Stimulated activated CD8-positive, alpha-beta memory T cell treated with anti-CD3 and anti-CD28 coated beads, Interleukin-7, amount 100 ng/mL, for 4 hours (primary cell): ENCODE measurements around the gene RPS6KA6.

Source experiments
- DNase-seq, 2 donors: peaks; one replicate each; pipeline ENCODE4 v3.0.0-alpha.2; 2020; ENCODE audit warnings: low read depth in 2 of 2

Gene RPS6KA6

GRCh38 chrX:84187533-84188319 is at the start of gene RPS6KA6:
TSS of gene RPS6KA6 (minus strand) at chrX:84188199. CDS start at chrX:84187899, 300 bp downstream.
- DNase-seq, result no peak

GRCh38 chrX:84224741-84225140 is 36.7 kb upstream of the RPS6KA6 start:
- DNase-seq, result no peak

DNA sequence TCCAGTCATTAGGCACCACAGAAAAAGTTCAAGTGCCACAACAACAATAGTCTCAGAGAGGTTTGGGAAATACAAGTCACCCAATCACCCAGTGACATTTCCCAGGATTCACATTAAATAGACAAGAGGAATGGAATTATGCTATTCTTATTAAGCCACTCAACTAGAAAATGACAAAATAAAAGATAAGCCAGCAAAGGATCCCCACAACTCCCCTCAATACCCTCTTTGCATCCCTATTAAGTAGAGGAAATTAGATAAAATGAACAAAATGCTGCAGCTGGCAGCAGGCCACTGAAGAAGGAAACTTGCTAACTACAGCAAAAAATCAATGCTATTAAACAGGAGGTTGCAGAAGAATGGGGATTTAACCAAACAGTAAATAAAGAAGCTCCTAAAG is 35.3 kb upstream of the RPS6KA6 start:
- DNase-seq, result no peak

DNA sequence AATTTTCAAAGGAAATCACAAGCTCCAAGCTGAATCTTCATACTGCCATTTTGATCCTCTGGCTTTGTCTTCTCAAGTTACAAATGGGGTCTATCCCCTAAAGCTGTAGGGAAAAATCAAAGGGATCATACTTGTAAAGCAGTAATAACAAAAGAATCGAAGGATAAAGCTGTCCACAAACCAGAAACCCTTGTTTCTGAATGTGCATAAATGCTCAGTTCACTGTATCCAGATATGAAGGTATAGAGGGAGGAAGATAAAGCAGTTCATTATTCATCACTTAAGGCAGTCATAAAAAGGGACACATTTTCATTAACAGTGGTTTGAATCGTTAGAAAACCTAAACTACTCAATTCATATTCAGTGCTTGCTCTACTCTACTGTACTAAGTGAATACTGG is 33.2 kb upstream of the RPS6KA6 start:
- no peak for DNase-seq

DNA sequence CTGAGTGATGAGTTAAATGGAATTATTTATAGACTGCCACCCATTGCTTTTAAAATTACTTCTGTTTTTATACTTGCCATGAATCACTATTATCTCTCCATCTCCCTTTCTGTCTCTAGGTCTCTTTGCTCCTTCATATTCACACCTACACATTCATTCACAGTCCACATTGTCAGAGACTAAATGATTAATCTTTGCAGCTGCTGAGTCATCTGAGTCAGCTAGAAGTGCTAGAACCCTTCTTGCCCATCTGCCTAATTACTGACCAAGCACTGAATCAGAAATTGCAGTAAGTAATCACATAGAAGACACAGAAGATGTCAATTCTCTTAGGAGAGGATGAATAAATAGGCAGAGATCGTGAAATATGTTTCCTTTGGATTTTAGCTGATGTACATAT is 31.6 kb upstream of the RPS6KA6 start:
- no peak for DNase-seq

DNA sequence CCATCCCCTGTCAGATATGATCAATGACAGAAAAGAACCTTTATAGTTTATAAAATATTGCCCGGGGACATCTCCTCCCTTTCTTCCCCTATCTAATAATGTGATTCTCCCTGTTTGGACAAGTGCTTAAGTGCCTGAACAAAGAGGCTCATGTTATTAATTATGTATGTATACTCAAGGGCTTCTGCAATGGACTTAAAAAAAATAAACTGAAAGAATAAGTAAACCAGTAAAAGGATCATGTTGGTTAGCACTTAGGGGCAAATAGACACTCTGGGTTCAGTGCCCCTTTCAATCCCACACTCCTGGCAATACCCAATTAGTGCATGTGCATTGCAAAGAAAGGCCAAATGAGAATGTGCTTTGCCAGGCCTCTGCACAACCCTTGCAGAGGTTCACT is 30.7 kb upstream of the RPS6KA6 start:
- no peak for DNase-seq

DNA sequence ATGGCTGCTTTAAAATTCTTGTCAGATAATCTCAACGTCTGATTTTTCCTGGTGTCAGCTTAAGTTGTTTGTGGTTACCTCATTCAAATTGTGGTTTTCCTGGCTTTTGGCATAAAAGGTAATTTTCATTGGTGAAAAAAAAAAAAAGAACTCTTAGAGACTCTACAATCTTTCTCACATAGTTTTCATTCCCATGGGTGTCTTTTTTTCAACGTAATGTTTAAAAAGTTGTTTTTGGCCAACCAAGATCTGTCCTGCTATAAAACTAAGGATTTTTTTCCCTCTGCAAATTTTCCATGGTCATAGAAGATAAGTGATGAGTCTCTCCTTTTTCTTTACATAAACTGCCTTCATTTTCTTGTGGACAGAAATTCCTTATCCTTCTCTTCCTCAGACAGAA is 28.9 kb upstream of the RPS6KA6 start:
- no peak for DNase-seq

DNA sequence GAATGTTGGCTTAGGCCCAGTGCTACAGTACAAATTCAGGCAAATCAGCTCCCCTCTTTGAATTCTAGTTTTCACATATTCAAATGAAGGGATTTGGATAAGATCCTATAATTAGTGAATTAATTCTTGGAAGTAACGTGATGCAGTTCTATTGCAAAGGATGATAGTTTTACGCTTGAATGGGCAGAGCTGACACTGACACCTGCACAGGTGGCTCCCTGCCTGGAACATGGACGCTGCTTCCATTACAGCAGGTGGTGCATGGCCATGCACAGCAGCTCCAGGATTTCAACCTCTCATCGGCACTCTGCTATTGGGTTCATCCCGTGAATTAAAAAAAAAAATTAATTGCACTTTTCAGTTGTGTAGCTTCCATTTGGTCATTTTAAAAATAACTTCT is 28.4 kb upstream of the RPS6KA6 start:
- DNase-seq, result no peak

DNA sequence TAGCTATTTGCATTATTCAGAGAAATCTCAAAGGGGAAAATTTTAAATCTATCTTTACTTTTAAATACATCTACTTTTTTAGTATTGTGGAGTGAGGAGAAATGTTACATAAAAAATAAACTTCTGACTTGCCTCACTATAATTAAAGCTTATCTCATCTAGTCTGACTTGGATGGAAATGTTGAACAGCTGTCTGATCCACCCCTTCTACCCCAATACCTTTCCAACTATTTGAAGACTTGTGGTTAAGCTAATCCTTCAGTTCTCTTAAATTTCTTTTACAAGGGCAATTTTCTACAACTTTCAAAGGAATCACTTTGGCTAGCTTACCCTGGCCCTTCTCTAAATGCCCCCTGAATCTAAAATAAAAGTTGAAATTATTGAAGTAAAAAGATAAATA is 17.3 kb upstream of the RPS6KA6 start:
- no peak for DNase-seq

GRCh38 chrX:84199688-84200087 is 11.7 kb upstream of the RPS6KA6 start:
- no peak for DNase-seq

DNA sequence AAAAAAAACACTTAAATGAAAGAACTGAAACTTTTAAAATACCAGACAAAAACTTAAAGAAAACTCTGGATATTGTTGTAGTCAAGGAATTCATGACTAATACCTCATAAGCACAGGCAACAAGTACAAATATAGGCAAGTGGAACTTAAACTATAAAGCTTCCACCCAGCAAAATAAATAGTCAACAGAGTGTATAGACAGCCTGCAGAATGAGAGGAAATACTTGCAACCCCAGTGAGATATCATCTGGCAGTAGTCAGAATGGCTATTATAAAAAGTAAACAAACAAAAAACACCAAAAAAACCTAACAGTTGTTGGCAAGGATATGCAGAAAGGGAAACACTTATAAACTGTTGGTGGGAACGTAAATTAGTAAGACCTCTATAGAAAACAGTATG is 9.6 kb upstream of the RPS6KA6 start:
- DNase-seq, result no peak

DNA sequence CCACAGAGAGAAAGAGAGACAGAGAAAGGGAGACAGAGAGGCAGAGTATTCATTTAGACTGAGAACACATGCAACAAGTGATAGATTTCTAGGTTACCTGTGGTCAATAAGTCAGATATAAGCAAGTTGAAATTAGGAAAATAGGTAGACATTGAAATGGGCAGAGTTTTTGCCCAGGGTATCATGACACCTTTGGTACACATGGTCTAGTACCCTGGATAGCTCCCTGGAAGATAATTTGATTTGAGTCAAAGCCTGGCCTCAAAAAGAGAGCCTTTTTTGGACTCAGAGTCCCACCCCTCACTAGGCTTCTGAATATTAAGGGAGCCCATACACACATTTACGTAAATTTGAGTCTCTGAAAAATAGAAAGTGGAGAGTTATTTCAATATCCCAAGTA is 4.0 kb upstream of the RPS6KA6 start:
- DNase-seq, result no peak

GRCh38 chrX:84189125-84189524 is 1.1 kb upstream of the RPS6KA6 start:
- DNase-seq, result no peak

GRCh38 chrX:84188320-84188834 is 378 bp upstream of the RPS6KA6 start:
- DNase-seq, result peak in 1 of 2 donors; percentile 8

DNA sequence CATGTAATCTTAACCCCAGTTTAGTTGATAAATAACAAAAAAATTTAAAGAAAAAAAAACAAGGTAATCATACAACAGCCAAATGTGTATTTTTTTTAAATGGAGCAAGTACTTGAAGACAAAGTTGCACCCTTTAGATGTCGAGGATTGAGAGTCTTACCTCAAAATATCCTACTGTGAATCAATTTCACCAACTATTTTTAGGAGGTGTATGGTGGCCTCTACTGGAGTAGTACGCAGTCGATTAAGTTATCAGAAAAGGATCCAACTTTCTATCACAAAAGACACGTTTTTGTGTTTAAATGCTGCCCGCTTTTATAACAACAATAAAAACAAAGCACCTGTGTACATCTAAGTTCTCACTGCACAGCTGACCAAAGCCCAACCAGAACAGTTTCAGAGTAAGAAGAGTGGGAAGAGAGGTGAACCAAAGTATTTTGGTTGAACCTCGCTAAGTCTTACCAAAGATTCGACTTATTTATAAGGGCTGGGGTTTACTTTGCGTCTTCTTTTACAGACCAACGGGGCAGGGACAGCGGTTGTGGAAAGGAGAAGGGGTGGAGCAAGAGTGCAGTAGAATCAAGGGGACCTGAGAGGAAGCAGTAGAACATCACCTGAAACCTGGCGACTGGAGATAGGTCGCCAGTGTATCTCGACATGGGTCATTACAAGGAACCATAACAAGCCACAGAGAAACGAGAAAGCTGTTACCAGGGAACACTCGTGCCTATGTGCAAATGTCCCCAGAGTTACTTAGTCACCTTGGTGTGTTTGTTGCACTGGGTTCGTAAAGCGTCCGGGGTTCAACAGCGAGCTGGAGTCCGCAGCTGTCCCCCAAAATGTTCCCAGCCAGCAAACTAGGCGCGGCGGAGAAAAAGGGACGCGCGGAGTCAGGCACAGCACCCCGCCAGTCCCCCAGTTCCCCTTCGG is 1.1 kb downstream of the RPS6KA6 start:
- DNase-seq, result no peak

GRCh38 chrX:84182516-84182915 is 5.5 kb downstream of the RPS6KA6 start:
- no peak for DNase-seq

GRCh38 chrX:84175958-84176357 is 12.0 kb downstream of the RPS6KA6 start:
- DNase-seq, result no peak

GRCh38 chrX:84175274-84175673 is 12.7 kb downstream of the RPS6KA6 start:
- no peak for DNase-seq

DNA sequence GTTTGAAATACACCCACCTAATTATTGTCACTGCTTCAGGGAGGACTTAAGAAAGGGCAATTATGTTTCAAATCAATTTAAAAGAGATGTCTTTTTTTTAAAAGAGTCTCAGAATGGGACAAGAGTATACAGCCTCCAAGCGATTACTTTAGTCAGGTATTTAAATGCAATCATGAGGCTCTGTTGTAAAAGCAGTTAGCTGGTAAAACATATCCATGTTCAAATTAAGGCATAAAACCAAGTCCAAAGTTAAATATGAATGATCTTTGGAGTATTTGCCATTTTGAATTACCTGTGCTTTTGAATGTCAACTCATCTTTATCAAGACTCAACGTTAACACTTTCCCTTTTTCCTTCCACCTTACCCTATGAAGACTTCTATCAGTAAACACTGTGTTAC is 13.7 kb downstream of the RPS6KA6 start:
- DNase-seq, result no peak

GRCh38 chrX:84170931-84171330 is 17.1 kb downstream of the RPS6KA6 start:
- DNase-seq, result no peak

GRCh38 chrX:84168574-84168973 is 19.4 kb downstream of the RPS6KA6 start:
- DNase-seq, result no peak

GRCh38 chrX:84168095-84168494 is 19.9 kb downstream of the RPS6KA6 start:
- no peak for DNase-seq

- no peak for DNase-seq
These were observed 22.3 kb downstream of the RPS6KA6 start for GRCh38 chrX:84165711-84166110.
